Measurements from ENCODE around the gene MIP.
"Not testable (repeated sequence)": the region's sequence is repeated elsewhere in the genome, so short reads cannot be mapped to it uniquely, and the experiment has no call there.

The MIP gene

DNA sequence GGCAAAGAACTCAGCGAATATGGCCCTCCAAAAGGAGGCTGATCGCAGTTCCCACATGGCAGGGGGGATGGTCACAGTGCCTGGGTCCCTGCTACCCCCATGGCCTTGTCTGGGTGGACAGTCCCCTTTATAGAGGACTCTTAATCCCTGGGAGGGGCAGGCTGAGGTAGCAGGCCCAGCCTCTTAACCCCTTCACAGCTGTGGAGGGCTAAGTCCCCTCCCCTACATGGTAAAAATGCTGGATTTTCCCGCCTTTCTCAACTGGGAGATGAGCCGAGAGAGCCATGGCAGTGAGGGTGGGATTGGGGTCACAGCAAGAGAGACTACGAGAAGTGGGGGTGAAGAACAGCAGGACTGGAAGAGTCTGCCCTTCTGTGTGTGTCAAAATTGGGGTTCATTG is at the start of gene MIP:
Gene MIP (minus strand): TSS at position 101 of the 400 bp plus-strand sequence. CDS start 44 bp downstream, at position 57.
- DNase-seq: no peak

DNA sequence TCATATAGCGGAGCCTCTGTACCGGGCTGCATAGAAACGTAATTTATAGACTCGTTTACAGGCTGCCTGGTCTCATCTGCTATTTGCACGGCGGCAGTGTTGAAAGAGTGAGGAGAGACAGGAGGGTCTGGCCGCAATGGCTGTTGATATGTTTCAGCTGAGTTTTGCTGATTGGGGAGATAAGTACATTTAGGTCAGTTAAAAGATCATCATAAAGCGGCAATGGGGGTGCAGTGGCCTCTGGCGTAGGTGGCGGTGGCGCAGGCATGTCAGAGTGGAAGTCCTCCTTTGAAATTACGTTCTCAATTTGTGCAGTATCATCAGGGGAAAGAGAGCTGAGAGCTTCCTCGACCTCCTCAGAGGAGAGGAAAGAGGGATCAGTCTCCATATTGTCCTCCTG is 45.4 kb upstream of the MIP start:
- DNase-seq: not testable (repeated sequence)

DNA sequence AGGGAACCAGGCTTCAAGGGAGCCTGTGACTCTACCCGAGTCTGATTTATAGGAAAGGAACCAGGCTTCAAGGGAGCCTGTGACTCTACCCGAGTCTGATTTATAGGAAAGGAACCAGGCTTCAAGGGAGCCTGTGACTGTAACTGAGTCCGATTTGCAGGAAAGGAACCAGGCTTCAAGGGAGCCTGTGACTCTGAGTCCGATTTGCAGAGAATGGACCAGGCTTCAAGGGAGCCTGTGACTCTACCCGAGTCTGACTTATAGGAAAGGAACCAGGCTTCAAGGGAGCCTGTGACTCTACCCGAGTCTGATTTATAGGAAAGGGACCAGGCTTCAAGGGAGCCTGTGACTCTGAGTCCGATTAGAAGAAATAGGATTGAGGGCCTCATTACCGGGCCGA is 45.0 kb upstream of the MIP start:
- not testable (repeated sequence) for DNase-seq

DNA sequence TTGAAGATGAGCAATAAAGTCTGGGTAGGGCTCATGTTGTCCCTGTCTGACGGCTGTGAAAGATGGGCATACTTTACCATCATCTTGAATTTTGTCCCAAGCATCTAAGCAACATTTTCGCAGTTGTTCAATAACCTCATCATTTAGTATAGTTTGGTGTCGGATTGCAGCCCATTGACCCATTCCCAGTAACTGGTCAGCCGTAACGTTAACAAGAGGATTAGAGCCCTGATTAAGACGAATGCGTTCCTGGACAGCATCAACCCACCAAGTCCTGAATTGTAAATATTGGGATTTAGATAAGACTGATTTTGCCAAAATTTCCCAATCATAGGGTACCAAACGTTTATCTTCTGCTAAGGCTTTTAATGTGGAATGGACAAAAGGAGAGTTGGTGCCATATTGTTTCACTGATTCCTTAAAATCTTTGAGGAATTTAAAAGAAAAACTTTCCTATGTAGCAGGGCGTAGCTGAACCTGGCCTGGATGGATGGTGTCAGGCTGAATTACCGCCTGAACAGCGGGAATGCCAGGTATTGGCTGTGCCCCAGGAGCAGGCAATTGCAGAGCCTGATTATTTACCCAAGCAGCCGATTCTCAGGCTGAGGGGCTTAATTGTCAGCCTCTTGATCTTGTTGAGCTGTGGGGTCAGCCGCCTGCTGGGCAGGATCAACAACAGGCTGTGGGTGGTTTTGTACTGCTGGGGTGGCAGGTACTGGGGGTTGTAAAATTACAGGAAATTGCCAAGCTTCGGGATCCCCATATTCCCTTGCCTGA is 43.9 kb upstream of the MIP start:
- DNase-seq: not testable (repeated sequence)

DNA sequence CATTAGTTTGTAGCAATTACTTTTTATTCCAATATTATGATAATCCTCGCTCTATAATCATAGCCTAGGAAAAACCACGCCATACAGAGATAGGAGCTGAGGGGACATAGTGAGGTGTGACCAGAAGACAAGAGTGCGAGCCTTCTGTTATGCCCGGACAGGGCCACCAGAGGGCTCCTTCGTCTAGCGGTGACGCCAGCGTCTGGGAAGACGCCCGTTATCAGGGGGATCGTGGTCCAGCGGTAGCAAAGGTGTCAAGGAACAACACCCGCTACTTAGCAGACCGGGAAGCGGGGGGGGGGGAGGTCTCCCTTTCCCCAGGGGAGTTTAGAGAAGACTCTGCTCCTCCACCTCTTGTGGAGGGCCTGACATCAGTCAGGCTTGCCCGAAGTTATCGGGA is 42.2 kb upstream of the MIP start:
- DNase-seq: not testable (repeated sequence)

DNA sequence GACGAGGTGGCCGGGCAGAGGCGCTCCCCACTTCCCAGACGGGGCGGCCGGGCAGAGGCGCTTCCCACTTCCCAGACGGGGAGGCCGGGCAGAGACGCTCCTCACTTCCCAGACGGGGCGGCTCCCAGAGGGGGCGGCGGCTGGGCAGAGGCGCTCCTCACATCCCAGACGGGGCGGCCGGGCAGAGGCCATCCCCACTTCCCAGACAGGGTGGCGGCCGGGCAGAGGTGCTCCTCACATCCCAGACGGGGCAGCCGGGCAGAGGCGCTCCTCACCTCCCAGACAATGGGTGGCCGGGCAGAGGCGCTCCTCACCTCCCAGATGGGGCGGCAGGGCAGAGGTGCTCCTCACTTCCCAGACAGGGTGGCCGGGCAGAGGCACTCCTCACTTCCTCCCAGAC is 40.0 kb upstream of the MIP start:
- not testable (repeated sequence) for DNase-seq

DNA sequence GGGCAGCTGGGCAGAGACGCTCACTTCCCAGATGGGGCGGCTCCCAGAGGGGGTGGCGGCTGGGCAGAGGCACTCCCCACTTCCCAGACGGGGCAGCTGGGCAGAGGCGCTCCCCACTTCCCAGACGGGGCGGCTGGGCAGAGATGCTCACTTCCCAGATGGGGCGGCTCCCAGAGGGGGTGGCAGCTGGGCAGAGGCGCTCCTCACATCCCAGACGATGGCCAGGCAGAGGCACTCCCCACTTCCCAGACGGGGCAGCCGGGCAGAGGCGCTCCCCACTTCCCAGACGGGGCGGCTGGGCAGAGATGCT is 39.6 kb upstream of the MIP start:
- not testable (repeated sequence) for DNase-seq

DNA sequence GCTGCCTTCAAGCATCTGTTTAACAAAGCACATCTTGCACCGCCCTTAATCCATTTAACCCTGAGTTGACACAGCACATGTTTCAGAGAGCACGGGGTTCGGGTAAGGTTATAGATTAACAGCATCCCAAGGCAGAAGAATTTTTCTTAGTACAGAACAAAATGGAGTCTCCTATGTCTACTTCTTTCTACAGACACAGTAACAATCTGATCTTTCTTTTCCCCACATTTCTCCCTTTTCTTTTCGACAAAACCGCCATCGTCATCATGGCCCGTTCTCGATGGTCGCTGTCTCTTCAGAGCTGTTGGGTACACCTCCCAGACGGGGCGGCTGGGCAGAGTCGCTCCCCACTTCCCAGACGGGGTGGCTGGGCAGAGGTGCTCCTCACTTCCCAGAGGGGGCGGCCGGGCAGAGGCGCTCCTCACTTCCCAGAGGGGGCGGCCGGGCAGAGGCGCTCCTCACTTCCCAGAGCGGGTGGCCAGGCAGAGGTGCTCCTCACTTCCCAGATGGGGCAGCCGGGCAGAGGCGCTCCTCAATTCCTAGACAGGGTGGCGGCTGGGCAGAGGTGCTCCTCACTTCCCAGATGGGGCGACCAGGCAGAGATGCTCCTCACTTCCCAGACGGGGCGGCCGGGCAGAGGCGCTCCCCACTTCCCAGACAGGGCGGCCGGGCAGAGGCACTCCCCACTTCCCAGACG is 39.1 kb upstream of the MIP start:
- DNase-seq: not testable (repeated sequence)

DNA sequence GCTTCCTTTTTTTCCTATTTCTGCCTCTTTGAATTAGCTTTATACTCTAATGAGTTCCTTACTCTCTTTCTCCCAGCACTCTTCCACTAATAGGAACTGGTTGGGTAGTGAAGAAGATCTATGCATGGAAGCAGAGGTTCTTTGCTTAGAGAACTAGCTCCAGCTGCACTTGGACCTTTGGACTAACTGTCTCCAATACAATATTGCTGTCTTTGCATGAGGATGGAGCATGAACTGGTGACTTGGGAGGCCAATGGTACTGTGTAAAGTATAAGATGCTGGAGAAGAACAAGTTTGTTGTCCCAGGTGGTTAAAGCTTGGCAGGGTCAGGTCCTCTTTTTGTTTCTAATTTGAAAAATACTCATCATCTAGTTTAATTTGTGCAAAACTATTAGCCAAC is 35.9 kb upstream of the MIP start:
- no peak for DNase-seq

DNA sequence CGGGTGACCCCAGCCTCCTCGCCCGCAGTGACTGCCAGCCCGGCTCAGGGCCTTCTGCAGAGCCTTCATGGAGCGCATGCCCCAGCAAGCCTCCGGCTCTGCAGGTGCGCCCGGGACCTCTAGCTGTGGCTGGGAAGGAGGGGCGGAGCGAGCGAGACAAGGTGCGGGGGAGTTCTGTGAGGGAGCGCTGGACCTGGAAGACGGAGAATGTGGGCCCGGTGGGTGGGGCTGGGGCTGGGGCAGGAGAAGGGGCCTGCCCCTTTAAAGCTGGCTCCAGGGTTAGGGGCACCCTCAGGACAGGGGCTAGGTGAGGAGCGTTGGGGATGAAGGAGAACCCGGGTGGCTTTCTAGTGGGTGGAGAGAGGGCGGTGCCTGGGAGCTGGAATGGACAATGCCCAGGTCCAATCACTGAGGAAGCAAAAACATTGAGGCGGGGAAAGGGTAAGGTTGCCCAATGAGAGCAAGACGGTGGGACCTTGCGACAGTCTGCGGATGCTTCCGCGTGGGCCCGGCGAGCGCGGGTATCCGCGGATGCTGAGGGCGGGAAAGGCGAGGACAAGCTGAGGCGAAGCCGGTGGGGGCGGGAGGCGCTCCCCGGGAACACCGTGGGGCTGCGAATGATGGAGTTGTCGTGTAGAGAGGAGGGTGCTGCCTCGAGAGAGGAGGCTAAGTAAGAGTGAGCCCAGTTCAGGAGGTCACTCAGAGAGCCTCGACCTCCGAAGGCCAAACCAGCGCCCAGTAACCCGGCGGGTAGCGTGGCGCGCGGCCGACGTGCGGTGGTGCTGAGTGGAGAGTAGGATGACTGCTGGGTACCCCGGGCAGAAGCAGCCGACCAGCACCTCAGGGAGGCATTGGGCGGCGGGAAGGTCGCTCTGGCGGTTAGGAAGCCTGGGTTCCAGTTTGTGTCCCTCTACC is 33.8 kb upstream of the MIP start, which contains the start of gene GLS2:
Gene GLS2 (minus strand): TSS at position 121 of the 915 bp plus-strand sequence. CDS start 43 bp downstream, at position 78.
- no peak for DNase-seq

DNA sequence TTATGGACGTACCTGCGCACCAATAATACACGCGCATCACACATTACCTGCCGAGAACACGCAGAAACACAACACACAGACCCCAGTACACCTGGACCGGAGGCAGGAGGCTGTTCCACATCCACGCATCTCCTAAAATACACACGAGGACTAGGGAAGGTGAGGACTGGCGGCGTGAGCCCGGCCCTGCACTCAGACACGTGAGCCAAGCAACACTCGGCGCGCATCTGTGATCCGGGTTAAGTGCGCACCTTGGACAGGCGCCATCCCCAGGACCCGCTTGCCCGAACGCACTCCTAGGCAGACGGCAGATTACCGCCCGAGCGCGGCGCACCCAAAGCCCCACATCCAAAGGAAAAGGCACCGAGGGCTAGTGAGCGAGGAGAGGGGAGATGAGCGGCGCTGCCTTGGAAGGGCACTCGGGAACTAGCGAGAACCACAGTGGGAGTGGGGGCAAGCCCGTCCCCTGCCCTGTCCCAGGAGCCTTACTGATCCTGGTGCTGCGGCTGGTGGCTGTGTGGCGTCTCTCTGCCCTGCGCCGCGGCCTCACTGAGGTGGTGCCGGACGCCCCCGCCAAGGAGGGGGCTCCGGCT is 33.1 kb upstream of the MIP start:
- no peak for DNase-seq

DNA sequence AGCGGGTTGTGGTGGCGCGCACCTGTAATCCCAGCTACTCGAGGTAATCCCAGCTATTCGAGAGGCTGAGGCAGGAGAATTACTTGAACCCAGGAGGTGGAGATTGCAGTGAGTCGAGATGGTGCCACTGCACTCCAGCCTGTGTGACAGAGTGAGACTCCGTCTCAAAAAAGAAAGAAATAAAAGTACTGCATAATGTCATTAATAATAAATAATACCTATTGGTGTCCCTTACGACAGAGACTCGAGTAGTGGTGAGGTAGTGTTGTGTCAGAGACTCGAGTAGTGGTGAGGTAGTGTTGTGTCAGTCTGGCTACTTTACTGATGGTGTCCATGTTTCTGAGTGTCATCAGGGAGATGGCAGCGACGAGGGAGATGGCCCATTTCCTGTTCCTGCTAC is 32.2 kb upstream of the MIP start:
- DNase-seq: no peak

DNA sequence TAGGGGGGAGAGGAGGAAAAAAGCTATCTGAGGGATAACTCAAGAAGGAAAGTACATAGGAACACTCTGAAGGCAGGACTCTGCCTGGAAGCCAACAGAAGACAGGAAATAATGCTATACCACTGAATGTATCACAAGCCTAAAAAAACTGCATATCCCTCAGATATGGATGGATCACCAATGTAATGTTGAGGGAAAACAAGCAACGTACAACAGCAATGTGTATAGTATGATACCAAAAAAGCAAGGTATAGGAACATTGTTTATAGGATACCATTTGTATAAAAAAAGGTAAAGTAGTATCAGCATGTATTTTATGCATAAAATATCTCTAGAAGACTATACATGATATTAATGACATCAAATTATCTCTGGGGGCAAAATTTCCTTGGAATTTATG is 30.1 kb upstream of the MIP start:
- no peak for DNase-seq

DNA sequence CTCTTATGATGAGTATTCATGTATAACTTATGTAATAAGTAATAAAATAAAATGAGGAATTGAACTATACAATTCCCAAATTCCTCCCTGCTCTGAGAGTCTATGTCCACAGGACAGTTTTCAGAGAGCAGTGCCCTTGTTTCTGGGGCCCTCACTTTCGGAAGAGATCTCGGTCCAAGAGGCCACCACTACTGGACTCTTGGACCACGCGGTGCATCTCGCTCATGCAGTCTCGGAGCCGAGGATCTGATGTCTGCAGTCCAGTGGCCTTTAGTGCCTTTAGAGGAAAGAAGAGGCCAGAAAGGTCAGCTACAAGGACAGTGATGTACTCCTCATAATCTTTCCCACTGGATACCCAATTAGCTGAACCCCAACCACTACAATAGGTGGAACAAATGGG is 25.2 kb upstream of the MIP start:
- no peak for DNase-seq

DNA sequence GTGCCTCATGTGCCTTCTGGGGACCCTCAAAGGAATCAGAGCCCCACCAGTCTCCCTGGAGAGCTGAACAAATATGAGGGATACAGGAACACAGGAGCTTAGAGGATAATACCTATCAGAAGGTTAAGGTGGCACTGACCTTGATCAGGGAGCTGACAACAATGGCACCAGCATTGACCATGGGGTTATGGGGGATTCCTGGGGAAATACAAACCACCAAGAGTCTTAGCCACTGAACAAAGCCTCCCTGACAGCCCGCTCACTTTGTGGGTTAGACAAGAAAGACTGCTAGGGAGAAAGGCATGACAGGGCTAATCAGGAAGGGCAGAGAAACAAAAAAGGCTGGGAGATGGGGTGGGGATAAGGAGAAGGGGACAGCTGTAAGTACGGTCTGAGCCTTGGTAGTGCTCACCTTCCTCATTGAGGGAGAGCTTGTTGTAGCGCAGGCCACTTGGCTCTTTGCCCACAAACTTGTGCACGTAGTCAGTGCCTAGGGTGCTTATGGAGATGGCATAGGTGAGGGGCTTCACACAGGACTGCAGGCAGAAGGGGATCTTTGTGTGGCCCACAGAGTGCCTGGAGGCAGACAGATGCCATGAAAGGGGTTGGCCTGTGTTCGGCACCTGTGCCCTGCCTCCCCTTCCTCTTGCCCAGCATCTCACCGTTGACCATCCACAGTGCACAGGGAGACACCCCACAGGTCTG is 23.2 kb upstream of the MIP start:
- no peak for DNase-seq

DNA sequence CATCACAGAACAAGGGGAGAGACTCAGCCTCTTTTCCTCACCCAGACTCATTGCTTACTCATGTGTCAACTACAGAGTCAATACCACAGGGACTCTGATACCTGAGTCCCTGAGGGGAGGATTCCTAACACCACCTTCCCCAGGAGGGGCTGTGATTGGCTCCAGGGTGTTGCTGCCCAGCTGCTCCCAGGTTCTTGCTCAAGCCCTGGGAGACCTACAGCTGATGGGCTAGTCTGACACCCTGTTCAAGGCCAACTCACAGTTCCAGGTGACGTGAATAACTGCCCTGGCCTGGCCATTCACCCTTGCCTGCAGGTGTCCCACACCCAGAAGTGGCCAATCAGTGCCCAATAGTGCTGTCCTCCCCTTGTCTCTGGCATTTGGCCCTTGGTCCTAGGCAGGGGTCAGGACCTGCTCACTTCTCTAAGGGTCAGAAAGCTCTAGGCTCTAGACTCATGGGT is 22.5 kb upstream of the MIP start:
- DNase-seq: no peak

DNA sequence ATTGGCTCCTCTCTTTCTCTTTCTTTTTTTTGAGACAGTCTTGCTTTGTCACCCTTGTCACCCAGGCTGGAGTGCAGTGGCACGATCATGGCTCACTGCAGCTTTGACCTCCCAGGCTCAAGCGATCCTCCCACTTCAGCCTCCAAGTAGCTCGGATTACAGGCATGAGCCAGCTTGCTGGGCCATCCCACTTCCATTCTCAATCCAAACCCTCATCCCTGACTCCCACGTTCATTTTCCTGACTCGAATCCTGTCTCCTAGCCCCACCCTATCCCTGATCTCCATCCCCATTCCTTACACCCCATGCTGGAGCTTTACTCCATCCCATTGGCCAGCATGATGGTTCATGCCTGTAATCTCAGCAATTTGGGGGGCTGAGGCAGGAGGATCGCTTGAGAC is 21.7 kb upstream of the MIP start:
- no peak for DNase-seq

DNA sequence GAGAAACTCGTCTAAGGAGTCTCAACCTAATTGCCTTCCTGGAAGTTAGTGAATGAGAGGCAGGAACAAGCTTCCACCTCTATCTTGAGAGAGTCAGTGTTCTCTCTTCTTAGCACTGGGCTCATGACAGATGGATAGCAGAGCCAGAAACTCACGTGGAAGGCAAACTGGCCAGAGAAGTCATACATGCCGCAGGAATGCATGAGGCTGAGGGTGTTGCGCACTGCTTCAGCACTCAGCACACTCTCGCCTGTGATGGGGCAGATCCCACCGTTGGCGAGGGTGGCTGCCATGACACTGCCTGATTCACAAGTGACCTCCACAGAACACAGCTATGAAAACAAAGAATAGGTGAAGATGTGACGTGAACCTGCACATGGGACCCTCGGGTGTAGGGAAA is 19.9 kb upstream of the MIP start:
- no peak for DNase-seq

DNA sequence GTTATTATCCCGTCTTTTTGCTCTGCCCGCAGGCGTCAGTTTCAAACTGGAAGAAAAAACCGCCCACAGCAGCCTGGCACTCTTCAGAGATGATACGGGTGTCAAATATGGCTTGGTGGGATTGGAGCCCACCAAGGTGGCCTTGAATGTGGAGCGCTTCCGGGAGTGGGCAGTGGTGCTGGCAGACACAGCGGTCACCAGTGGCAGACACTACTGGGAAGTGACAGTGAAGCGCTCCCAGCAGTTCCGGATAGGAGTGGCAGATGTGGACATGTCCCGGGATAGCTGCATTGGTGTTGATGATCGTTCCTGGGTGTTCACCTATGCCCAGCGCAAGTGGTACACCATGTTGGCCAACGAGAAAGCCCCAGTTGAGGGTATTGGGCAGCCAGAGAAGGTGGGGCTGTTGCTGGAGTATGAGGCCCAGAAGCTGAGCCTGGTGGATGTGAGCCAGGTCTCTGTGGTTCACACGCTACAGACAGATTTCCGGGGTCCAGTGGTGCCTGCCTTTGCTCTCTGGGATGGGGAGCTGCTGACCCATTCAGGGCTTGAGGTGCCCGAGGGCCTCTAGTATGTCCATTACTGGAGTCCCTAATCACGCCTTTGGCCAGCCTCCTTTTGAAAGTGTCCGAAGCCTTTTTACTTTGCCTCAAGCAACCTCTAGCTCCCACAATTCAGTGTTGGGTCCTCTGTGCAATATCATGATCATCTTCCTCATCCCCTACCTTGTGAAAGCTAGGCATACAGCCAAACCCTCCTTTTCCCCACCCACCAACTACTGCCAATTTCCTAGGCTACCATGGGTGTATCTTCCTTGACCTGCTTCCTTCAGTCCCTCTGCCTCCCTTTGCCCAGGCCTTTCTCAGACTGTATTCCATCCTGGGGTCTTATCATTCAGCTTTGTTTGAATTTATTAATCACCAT is 14.8 kb upstream of the MIP start:
- DNase-seq: no peak

DNA sequence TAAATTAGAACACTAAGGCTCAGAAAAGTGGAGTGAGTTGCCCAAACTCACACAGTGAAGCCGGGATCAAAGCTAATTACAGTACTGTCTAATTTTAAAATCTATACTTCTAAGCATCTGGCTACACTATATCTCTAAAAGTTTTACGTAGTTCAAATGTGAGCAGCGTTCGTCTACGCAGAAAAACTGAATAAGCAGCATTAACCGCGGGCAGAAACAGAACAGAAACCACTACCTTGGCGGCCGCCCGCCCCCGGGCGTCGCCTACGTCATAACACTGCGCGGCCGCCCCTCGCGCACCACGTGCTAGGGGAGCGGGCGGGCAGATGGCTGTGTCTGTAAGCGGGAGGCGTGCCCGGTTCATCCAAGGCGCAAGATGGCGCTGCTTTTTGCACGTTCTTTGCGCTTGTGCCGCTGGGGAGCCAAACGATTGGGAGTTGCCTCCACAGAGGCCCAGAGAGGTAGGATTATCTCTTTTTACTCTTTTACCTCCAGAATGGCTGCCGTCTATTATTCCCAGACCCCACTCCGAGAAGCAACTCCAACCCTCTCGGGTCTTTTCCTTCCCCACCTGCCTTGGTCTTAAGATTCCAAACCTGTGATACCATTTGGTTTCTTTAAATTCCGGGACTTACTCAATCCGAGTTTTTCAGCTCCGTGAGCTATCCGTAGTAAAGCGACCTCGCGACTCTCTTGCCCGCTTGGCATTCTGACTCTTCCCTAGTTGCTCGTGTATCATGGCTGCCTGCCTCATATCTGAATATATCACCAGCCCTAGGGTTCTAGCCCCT is 14.0 kb upstream of the MIP start, which contains the start of gene SPRYD4:
Gene SPRYD4 (plus strand): TSS at position 363 of the 791 bp plus-strand sequence. CDS start 14 bp downstream, at position 377.
- DNase-seq: peak; percentile 69

Data from KG1 (cell line).